ENCODE measurements around the gene LCORL. TPM values are rescaled to one million over a fixed set of nuclear protein-coding genes. Genes with fewer than 3 reads are reported as not detected.

LCORL gene
- total RNA-seq, 4 donors from 2014 or later: 20.6 to 103 (median 64.1) TPM

DNA sequence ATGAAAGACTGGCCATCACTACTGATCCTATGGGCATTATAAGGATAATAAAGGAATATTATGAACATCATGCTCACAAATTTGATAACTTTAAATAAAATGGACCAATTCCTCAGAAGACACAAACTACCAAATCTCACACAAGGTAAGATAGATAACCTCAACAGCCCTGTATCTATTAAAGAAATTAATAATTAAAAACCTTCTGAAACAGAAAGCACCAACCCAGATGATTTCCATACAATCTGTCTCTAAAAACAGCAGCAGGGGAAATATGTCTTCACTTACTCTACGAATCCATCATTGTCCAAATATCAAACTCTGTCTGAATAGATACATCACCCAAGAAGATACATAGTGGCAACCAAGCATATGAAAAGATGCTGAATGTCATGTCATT, 55.2 kb downstream of the LCORL start:
- Histone ChIP-seq H3K9me3 (no peaks in the 10 kb centered on the region), H3K36me3 (no peaks in the 10 kb centered on the region), H3K27me3 (no peaks in the 10 kb centered on the region), H3K27ac (no peak overlapping the region), H3K4me3 (no peak overlapping the region), H3K4me1 (no peaks in the 10 kb centered on the region)
- no peak for DNase-seq
- TF ChIP-seq POLR2A (IDR thresholded peaks at IDR 0.05): no peak
- TF ChIP-seq, protein P1, sequence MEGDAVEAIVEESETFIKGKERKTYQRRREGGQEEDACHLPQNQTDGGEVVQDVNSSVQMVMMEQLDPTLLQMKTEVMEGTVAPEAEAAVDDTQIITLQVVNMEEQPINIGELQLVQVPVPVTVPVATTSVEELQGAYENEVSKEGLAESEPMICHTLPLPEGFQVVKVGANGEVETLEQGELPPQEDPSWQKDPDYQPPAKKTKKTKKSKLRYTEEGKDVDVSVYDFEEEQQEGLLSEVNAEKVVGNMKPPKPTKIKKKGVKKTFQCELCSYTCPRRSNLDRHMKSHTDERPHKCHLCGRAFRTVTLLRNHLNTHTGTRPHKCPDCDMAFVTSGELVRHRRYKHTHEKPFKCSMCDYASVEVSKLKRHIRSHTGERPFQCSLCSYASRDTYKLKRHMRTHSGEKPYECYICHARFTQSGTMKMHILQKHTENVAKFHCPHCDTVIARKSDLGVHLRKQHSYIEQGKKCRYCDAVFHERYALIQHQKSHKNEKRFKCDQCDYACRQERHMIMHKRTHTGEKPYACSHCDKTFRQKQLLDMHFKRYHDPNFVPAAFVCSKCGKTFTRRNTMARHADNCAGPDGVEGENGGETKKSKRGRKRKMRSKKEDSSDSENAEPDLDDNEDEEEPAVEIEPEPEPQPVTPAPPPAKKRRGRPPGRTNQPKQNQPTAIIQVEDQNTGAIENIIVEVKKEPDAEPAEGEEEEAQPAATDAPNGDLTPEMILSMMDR (IDR thresholded peaks at IDR 0.05): no peak

DNA sequence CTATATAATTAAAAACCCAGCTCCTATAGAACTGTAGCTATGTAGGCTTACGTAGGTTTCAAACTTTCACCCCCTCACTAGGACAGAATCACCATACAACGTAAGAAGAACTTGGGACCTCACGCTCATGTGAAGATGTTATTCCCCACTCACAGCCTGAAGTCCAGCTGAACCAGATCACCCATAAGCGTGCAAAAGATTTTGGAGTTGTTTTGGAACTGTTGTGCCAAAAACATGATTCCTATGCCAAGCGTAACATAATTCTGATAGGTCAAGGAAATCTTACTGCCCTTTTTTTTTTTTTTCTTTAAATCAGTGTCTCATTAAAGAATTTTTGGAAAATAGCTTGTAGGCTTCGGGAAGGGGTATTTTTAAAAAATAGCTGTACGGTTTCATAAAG, 57.0 kb downstream of the LCORL start:
- H3K27ac ChIP-seq: no peak overlapping the region
- no peak for DNase-seq
- H3K4me3 ChIP-seq: no peak overlapping the region
- peaks cover 0 to 7% (median 0%) of the 10 kb centered on the region in 3 donors for H3K36me3 ChIP-seq
- no peaks in the 10 kb centered on the region for H3K9me3 ChIP-seq
- TF ChIP-seq, protein P1 (IDR thresholded peaks at IDR 0.05): no peak
- TF ChIP-seq POLR2A (IDR thresholded peaks at IDR 0.05): no peak
- H3K4me1 ChIP-seq: no peaks in the 10 kb centered on the region
- H3K27me3 ChIP-seq: no peaks in the 10 kb centered on the region

DNA sequence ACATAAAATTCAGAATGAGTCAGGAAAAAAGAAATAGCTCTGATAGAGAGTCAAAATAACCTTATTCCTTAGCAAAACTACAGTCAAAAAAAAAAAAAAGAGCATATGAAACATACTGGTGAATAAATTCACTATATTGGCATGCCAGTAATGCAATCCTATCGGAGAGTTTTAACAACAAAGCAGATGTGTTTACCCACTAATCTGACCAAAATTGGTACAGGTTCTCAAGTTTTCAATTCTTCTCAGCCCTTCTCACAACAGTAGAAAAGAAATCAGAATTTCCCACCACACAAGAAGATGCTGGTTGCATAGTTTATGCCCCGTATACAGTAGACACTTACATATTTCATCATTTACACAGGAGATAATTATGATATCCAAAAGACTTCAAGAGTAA, 59.4 kb downstream of the LCORL start:
- Histone ChIP-seq H3K4me3 (no peak overlapping the region), H3K36me3 (peaks cover 0 to 11% (median 0%) of the 10 kb centered on the region in 3 donors), H3K4me1 (no peaks in the 10 kb centered on the region), H3K27ac (no peak overlapping the region), H3K27me3 (no peaks in the 10 kb centered on the region), H3K9me3 (no peaks in the 10 kb centered on the region)
- TF ChIP-seq, protein P1 (IDR thresholded peaks at IDR 0.05): no peak
- TF ChIP-seq POLR2A (IDR thresholded peaks at IDR 0.05): no peak
- DNase-seq: no peak

DNA sequence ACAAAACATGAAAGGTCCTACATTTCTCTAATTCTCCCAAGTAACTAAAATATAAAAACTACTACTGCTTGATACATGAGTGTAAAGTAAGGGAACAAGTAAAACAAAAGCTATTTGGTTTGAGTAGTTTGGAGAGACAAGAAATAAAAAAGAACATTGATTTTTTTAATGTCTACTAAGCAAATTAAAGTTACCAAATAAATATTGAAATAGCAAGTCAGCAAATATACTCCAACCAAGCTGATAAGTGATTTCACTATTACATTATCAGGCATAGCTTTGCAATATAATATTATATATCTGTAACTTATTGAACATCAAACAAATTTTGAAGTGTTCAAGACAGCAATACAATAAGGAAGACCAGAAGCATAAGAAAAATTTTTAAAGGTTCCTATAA, 60.3 kb downstream of the LCORL start:
- Histone ChIP-seq H3K36me3 (peaks cover 0 to 11% (median 0%) of the 10 kb centered on the region in 3 donors), H3K27ac (no peak overlapping the region), H3K9me3 (no peaks in the 10 kb centered on the region), H3K4me1 (no peaks in the 10 kb centered on the region), H3K27me3 (no peaks in the 10 kb centered on the region), H3K4me3 (no peak overlapping the region)
- no peak for DNase-seq
- TF ChIP-seq, protein P1 (IDR thresholded peaks at IDR 0.05): no peak
- no peak for TF ChIP-seq POLR2A (IDR thresholded peaks at IDR 0.05)

DNA sequence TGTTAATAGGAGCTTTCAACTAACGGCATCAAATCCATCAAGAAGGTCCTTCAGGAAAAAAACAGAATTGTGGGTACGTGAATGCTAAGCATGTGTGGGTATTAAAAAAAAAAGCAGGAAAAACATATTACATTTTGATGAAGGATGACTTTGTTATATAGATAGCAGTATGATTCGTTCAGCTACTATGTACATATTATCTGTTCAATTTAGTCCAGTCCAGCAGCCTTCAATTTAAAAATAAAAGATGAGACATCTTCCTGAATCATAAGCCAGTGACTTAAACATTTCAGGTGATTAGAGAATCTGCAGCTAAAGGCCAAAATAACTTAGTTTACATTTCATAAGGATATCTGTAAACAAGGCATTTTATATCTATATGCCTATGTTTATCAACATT, 63.4 kb downstream of the LCORL start:
- Histone ChIP-seq H3K27ac (no peak overlapping the region), H3K4me1 (no peaks in the 10 kb centered on the region), H3K27me3 (no peaks in the 10 kb centered on the region), H3K4me3 (no peak overlapping the region), H3K36me3 (peaks cover 0 to 21% (median 0%) of the 10 kb centered on the region in 3 donors), H3K9me3 (no peaks in the 10 kb centered on the region)
- DNase-seq: no peak
- TF ChIP-seq, protein P1 (IDR thresholded peaks at IDR 0.05): no peak

DNA sequence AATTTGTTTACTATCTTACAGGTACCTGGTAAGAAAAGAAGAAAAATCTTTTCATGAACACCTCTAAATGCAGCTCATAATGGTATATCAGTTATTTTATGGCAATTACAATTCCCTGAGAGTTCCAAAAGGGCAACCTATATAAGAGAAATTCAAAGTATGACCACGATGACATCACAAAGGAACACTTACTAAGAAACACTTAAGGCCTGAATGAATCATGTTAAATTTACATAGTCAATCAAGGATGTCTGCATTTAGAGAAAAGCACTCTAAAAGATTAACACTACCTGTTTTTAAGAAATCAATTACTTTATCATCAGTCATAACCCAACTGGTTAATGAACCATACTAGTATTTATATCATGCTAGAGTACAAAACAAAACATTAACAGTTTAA, 63.9 kb downstream of the LCORL start:
- Histone ChIP-seq H3K9me3 (no peaks in the 10 kb centered on the region), H3K4me1 (no peaks in the 10 kb centered on the region), H3K36me3 (peaks cover 0 to 23% (median 0%) of the 10 kb centered on the region in 3 donors), H3K27ac (no peak overlapping the region), H3K4me3 (no peak overlapping the region), H3K27me3 (no peaks in the 10 kb centered on the region)
- TF ChIP-seq, protein P1 (IDR thresholded peaks at IDR 0.05): no peak
- no peak for TF ChIP-seq POLR2A (IDR thresholded peaks at IDR 0.05)
- no peak for DNase-seq

All from Peyer's patch (tissue), 4 donors.